GM12878 (cell line): Measurements from ENCODE around the gene ANP32D. TPM values are rescaled to one million over a fixed set of nuclear protein-coding genes. Genes with fewer than 3 reads are reported as not detected.

Experiments used
- ATAC-seq: fragments of 200-7000 bp; cut with Tn5 transposase; 3 replicates; pipeline ENCODE4 v1.9.1; 2020; ENCODE audit warnings: mild to moderate bottlenecking, moderate library complexity
- BruUV-seq: library from RNA; stranded (reverse); fragments of 400-500 nt; replicated peaks from 2 replicates; lab custom pipeline; 2021; lab: Mats Ljungman, UMichigan
- CTCF ChIA-PET: fragments of 300-600 bp; sonication (Branson Sonifier 250); formaldehyde crosslinking; extraction: SDS; loops from one replicate; lab custom pipeline; 2021; ENCODE audit warnings: inconsistent platforms; lab: Yijun Ruan, JAX
- POLR2A ChIA-PET: fragments of 350-600 bp; formaldehyde crosslinking; extraction: SDS; loops from one replicate; lab custom pipeline; 2021; ENCODE audit warnings: inconsistent platforms; lab: Charles Lee
- RAD21 ChIA-PET: fragments of 300-600 bp; sonication (Branson Sonifier 250); formaldehyde crosslinking; loops from one replicate; lab custom pipeline; 2023; ENCODE audit warnings: antibody characterized with exemption; ENCODE audit not compliant: unreplicated experiment; lab: Charles Lee
- SMC1A ChIA-PET: fragments of 300-600 bp; sonication (Branson Sonifier 250); formaldehyde crosslinking; loops from one replicate; lab custom pipeline; 2023; ENCODE audit not compliant: unreplicated experiment, uncharacterized antibody; lab: Charles Lee
- DNase-seq: peaks from one replicate; pipeline ENCODE4 v3.0.0-alpha.2; 2011; ENCODE audit warnings: low read depth, low spot score
- FAIRE-seq: peaks from 3 replicates; lab custom pipeline; 2011; peaks lifted over from hg19 to GRCh38; lab: Jason Lieb, UNC
- H2AFZ ChIP-seq: 2 replicates; pipeline ENCODE4 v1.6.0; 2011; ENCODE audit warnings: low read depth, low read length, control low read depth; ENCODE audit not compliant: control insufficient read depth
- H3K27ac ChIP-seq: 2 replicates; pipeline ENCODE4 v1.5.1; 2011; ENCODE audit warnings: control low read depth; ENCODE audit not compliant: control insufficient read depth, insufficient read depth
- H3K27me3 ChIP-seq, 2 experiments: replicated peaks in 1 of 2; 2 replicates each; pipeline versions ENCODE4 v1.6.0 to v1.6.1; 2011; ENCODE audit warnings: low read length in 1 of 2; ENCODE audit not compliant: control insufficient read depth in 2 of 2, insufficient read depth in 2 of 2
- H3K36me3 ChIP-seq, 2 experiments: 2 replicates each; pipeline ENCODE4 v1.5.1; 2011; ENCODE audit warnings: low read length in 1 of 2; ENCODE audit not compliant: control insufficient read depth in 2 of 2, insufficient read depth in 2 of 2
- H3K4me1 ChIP-seq: 2 replicates; pipeline ENCODE4 v1.6.1; 2011; ENCODE audit warnings: mild to moderate bottlenecking, low read length, moderate library complexity, mixed read lengths; ENCODE audit not compliant: control insufficient read depth, insufficient read depth
- H3K4me2 ChIP-seq: 2 replicates; pipeline ENCODE4 v1.6.0; 2011; ENCODE audit warnings: control low read depth; ENCODE audit not compliant: control insufficient read depth, insufficient read depth
- H3K4me3 ChIP-seq: fragments of 200-600 bp; sonication (generic); 2 replicates; pipeline ENCODE4 v1.5.1; 2016
- H3K79me2 ChIP-seq: 2 replicates; pipeline ENCODE4 v1.6.0; 2011; ENCODE audit warnings: low read length; ENCODE audit not compliant: control insufficient read depth, insufficient read depth
- H3K9ac ChIP-seq: 2 replicates; pipeline ENCODE4 v1.8.0; 2011; ENCODE audit warnings: low read length, control low read depth, mixed read lengths; ENCODE audit not compliant: control insufficient read depth, insufficient read depth
- H3K9me3 ChIP-seq: replicated peaks from 3 replicates; pipeline ENCODE4 v1.5.1; 2011; ENCODE audit warnings: mild to moderate bottlenecking, low read length; ENCODE audit not compliant: control insufficient read depth, insufficient read depth
- H4K20me1 ChIP-seq: 2 replicates; pipeline ENCODE4 v1.6.0; 2011; ENCODE audit not compliant: control insufficient read depth, insufficient read depth
- BRCA1 ChIP-seq: IDR thresholded peaks from 2 replicates; pipeline ENCODE4 v1.6.1; 2011; ENCODE audit warnings: low read depth, low read length, improper control_type of control experiment
- CBX5 ChIP-seq: sonication (generic); IDR thresholded peaks from 2 replicates; pipeline ENCODE4 v1.6.1; 2016; ENCODE audit warnings: low read depth, moderate library complexity, mild to moderate bottlenecking, inconsistent platforms
- CEBPB ChIP-seq, 2 experiments: fragments of 150-350 bp in 1 of 2; IDR thresholded peaks; 2 replicates each; pipeline ENCODE4 v1.6.1; 2012 to 2014; ENCODE audit warnings: low read depth in 2 of 2, low read length in 2 of 2, borderline replicate concordance in 1 of 2, inconsistent platforms in 1 of 2
- CREM ChIP-seq: IDR thresholded peaks from 2 replicates; pipeline ENCODE4 v1.6.1; 2014; ENCODE audit warnings: antibody characterized with exemption, low read depth
- EP300 ChIP-seq, 2 experiments: fragments of 150-350 bp in 1 of 2; IDR thresholded peaks; 2 replicates each; pipeline ENCODE4 v1.6.1; 2011 to 2012; ENCODE audit warnings: low read depth in 2 of 2, low read length in 2 of 2, borderline replicate concordance in 1 of 2, improper control_type of control experiment in 1 of 2, inconsistent platforms in 1 of 2; ENCODE audit not compliant: control insufficient read depth in 1 of 2
- ESRRA ChIP-seq: IDR thresholded peaks from 2 replicates; pipeline ENCODE4 v1.6.1; 2012; ENCODE audit warnings: mild to moderate bottlenecking, low read length, improper control_type of control experiment
- GABPA ChIP-seq: IDR thresholded peaks from 2 replicates; pipeline ENCODE4 v1.6.1; 2014; ENCODE audit warnings: antibody characterized with exemption, low read depth, mild to moderate bottlenecking, inconsistent platforms
- RAD51 ChIP-seq: fragments of 450-650 bp; IDR thresholded peaks from 2 replicates; pipeline ENCODE4 v1.6.1; 2016; ENCODE audit warnings: moderate library complexity, mild to moderate bottlenecking, inconsistent platforms
- RB1 ChIP-seq: fragments of 450-650 bp; formaldehyde crosslinking; IDR thresholded peaks from 2 replicates; pipeline ENCODE4 v1.6.1; 2017; ENCODE audit warnings: mild to moderate bottlenecking, borderline replicate concordance
- RBBP5 ChIP-seq: fragments of 200-600 bp; sonication (generic); conservative IDR thresholded peaks from 2 replicates; pipeline ENCODE4 v1.6.1; 2016
- TBL1XR1 ChIP-seq: IDR thresholded peaks from 2 replicates; pipeline ENCODE4 v1.6.1; 2012; ENCODE audit warnings: low read depth, low read length, improper control_type of control experiment
- ZNF622 ChIP-seq: fragments of 450-650 bp; IDR thresholded peaks from 2 replicates; pipeline ENCODE4 v1.6.1; 2017; ENCODE audit warnings: mild to moderate bottlenecking, inconsistent platforms
- WGBS: methylation state at CpG from one replicate; pipeline ENCODE4 v1.1.6; 2016; ENCODE audit warnings: low lambda C conversion rate; ENCODE audit not compliant: insufficient replicate concordance, insufficient coverage; ENCODE audit errors: missing lambda C conversion rate; 5-methylcytosine and 5-hydroxymethylcytosine counted together
- in situ Hi-C: fragments of 300-500 bp; cut with MboI; formaldehyde crosslinking; loops from 9 replicates; pipeline ENCODE4 v1.14.3; 2018; ENCODE audit warnings: mixed read lengths
- intact Hi-C: fragments of 100-400 bp; cut with micrococcal nuclease; formaldehyde crosslinking; loops from one replicate; pipeline ENCODE4 v1.14.2; 2022; ENCODE audit not compliant: unreplicated experiment
- polyA plus RNA-seq, 11 experiments: library from polyadenylated mRNA; depleted of rRNA in 4 of 11; unstranded in 6 of 11; stranded (reverse) in 5 of 11; fragments of >200 nt; fragmentation: Nextera tagmentation in 4 of 11; fragmentation: Illumina TruSeq in 1 of 11; extraction: Ambion mirVana in 4 of 11; extraction: Trizol in 1 of 11; gene quantifications; 1 replicate in 1 of 11; 2 replicates in 10 of 11; pipeline versions ENCODE4 v1.2.1 to v1.2.3, GENCODE V29; 2011 to 2016; ENCODE audit warnings: inconsistent platforms in 2 of 11, missing spikeins in 2 of 11, low read depth in 1 of 11
- total RNA-seq, 4 experiments: library from RNA; depleted of rRNA in 3 of 4; stranded (reverse); fragments of >200 nt in 3 of 4; fragmentation: Illumina TruSeq in 1 of 4; extraction: Trizol in 1 of 4; gene quantifications; 2 replicates each; pipeline versions ENCODE4 v1.2.1 to v1.2.3, GENCODE V29; 2013 to 2021
- TF ChIP-seq, protein P1 (sequence below): fragments of 450-650 bp; IDR thresholded peaks from 2 replicates; pipeline ENCODE4 v1.6.1; 2017; ENCODE audit warnings: low read depth, mild to moderate bottlenecking, moderate library complexity
- TF ChIP-seq, protein P2 (sequence below), 3 experiments: IDR thresholded peaks in 2 of 3; conservative IDR thresholded peaks in 1 of 3; 2 replicates each; pipeline ENCODE4 v1.5.1; 2011; ENCODE audit warnings: low read depth in 3 of 3, low read length in 3 of 3, mild to moderate bottlenecking in 3 of 3, control low read depth in 2 of 3, moderate library complexity in 2 of 3, inconsistent platforms in 1 of 3, mixed read lengths in 1 of 3; ENCODE audit not compliant: control insufficient read depth in 2 of 3, insufficient read depth in 1 of 3; ENCODE audit errors: extremely low read depth in 1 of 3
- TF ChIP-seq, protein P3 (sequence below): fragments of 450-650 bp; formaldehyde crosslinking; IDR thresholded peaks from 2 replicates; pipeline ENCODE4 v1.4.0; 2022; ENCODE audit warnings: mild to moderate bottlenecking, moderate library complexity

ANP32D gene
- total and polyA plus RNA-seq, 10 of the 15 experiments (the other 5 are each of a cell fraction or from before 2014, with no cell fraction given) = not detected

DNA sequence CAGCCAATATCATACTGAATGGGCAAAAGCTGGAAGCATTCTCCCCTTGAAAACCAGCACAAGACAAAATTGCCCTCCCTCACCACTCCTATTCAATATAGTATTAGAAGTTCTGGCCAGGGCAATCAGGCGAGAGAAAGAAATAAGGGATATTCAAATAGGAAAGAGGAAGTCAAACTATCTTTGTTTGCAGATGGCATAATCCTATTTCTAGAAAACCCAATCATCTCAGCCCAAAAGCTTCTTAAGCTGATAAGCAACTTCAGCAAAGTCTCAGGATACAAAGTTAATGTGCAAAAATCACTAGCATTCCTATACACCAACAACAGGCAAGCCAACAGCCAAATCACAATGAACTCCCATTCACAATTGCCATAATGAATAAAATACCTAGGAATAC, 21.0 kb upstream of the ANP32D start:
- no peaks in the 10 kb centered on the region for H4K20me1 ChIP-seq
- CTCF ChIA-PET = interaction anchor here (1.3 kb wide), 1 partner anchor 9 kb away, joined by 3 read pairs; no protein-coding TSS in a partner anchor
- FAIRE-seq = no peak
- intact Hi-C loops (loop anchor here (10.0 kb wide), 1 partner anchor 163 kb away; no protein-coding TSS in a partner anchor), in situ Hi-C loops (no loop called here)
- H3K9ac ChIP-seq = no peak overlapping the region
- 8% methylated on average over 1 of the region's 1 CpG for WGBS
- H3K36me3 ChIP-seq = no peaks in the 10 kb centered on the region
- RAD21 ChIA-PET = no interaction called here
- no peak for ATAC-seq
- H2AFZ ChIP-seq = no peak overlapping the region
- H3K4me1 ChIP-seq = no peaks in the 10 kb centered on the region
- H3K4me2 ChIP-seq = no peak overlapping the region
- no peaks in the 10 kb centered on the region for H3K27me3 ChIP-seq
- no peak overlapping the region for H3K27ac ChIP-seq
- POLR2A ChIA-PET = no interaction called here
- peaks cover 2% of the 10 kb centered on the region; the same call in 2 of the 3 replicates for H3K9me3 ChIP-seq
- DNase-seq = no peak
- TF ChIP-seq RAD51 (no peak), ZNF622 (no peak), ESRRA (no peak), CEBPB (IDR thresholded peaks at IDR 0.05; ENCODE audit: borderline replicate concordance in 1 of 2, low read depth in 2 of 2, low read length in 2 of 2) (no peak), BRCA1 (no peak), EP300 (IDR thresholded peaks at IDR 0.05; ENCODE audit: borderline replicate concordance in 1 of 2, control insufficient read depth in 1 of 2, low read depth in 2 of 2, low read length in 2 of 2) (no peak), RBBP5 (no peak), CREM (no peak), GABPA (no peak), RB1 (no peak), TBL1XR1 (no peak), CBX5 (no peak)
- TF ChIP-seq, protein P1, sequence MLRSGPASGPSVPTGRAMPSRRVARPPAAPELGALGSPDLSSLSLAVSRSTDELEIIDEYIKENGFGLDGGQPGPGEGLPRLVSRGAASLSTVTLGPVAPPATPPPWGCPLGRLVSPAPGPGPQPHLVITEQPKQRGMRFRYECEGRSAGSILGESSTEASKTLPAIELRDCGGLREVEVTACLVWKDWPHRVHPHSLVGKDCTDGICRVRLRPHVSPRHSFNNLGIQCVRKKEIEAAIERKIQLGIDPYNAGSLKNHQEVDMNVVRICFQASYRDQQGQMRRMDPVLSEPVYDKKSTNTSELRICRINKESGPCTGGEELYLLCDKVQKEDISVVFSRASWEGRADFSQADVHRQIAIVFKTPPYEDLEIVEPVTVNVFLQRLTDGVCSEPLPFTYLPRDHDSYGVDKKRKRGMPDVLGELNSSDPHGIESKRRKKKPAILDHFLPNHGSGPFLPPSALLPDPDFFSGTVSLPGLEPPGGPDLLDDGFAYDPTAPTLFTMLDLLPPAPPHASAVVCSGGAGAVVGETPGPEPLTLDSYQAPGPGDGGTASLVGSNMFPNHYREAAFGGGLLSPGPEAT = no peak
- TF ChIP-seq, protein P2, sequence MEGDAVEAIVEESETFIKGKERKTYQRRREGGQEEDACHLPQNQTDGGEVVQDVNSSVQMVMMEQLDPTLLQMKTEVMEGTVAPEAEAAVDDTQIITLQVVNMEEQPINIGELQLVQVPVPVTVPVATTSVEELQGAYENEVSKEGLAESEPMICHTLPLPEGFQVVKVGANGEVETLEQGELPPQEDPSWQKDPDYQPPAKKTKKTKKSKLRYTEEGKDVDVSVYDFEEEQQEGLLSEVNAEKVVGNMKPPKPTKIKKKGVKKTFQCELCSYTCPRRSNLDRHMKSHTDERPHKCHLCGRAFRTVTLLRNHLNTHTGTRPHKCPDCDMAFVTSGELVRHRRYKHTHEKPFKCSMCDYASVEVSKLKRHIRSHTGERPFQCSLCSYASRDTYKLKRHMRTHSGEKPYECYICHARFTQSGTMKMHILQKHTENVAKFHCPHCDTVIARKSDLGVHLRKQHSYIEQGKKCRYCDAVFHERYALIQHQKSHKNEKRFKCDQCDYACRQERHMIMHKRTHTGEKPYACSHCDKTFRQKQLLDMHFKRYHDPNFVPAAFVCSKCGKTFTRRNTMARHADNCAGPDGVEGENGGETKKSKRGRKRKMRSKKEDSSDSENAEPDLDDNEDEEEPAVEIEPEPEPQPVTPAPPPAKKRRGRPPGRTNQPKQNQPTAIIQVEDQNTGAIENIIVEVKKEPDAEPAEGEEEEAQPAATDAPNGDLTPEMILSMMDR (IDR thresholded peaks at IDR 0.05 in 2 of 3, conservative IDR thresholded peaks at IDR 0.05 in 1 of 3; ENCODE audit: control insufficient read depth in 2 of 3, extremely low read depth in 1 of 3, insufficient read depth in 1 of 3, low read depth in 3 of 3, low read length in 3 of 3) = no peak
- TF ChIP-seq, protein P3, sequence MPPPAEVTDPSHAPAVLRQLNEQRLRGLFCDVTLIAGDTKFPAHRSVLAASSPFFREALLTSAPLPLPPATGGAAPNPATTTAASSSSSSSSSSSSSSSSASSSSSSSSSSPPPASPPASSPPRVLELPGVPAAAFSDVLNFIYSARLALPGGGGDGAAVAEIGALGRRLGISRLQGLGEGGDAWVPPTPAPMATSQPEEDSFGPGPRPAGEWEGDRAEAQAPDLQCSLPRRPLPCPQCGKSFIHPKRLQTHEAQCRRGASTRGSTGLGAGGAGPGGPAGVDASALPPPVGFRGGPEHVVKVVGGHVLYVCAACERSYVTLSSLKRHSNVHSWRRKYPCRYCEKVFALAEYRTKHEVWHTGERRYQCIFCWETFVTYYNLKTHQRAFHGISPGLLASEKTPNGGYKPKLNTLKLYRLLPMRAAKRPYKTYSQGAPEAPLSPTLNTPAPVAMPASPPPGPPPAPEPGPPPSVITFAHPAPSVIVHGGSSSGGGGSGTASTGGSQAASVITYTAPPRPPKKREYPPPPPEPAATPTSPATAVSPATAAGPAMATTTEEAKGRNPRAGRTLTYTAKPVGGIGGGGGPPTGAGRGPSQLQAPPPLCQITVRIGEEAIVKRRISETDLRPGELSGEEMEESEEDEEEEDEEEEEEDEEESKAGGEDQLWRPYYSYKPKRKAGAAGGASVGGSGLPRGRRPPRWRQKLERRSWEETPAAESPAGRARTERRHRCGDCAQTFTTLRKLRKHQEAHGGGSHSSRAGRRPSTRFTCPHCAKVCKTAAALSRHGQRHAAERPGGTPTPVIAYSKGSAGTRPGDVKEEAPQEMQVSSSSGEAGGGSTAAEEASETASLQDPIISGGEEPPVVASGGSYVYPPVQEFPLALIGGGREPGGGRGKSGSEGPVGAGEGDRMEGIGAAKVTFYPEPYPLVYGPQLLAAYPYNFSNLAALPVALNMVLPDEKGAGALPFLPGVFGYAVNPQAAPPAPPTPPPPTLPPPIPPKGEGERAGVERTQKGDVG (CRISPR knock-in tag) = no peak
- TF ChIP-seq, all 136 proteins: peak for 0
- no TSS peak for BruUV-seq
- H3K79me2 ChIP-seq = no peaks in the 10 kb centered on the region
- SMC1A ChIA-PET = no interaction called here
- H3K4me3 ChIP-seq = no peak overlapping the region
